Ovary (tissue), 3 donors: ENCODE measurements around the gene CHD5.
A peak's percentile ranks its signal among the peaks of the same experiment; 100 is the strongest.

ENCODE experiments used
- EP300 ChIP-seq: sonication (generic); formaldehyde crosslinking; IDR thresholded peaks from one replicate; pipeline ENCODE4 v1.6.1; 2017; ENCODE audit warnings: antibody characterized with exemption
- POLR2A ChIP-seq: fragments of 450-650 bp; IDR thresholded peaks from one replicate; pipeline ENCODE4 v1.6.1; 2017; ENCODE audit warnings: antibody characterized with exemption, mild to moderate bottlenecking, moderate library complexity
- TF ChIP-seq, protein P1 (sequence below), 3 donors: fragments of 450-650 bp in 2 of 3; fragments of 200-600 bp in 1 of 3; IDR thresholded peaks; one replicate each; pipeline versions ENCODE4 v1.5.1 to v1.8.0; 2016 to 2022; ENCODE audit warnings: antibody characterized with exemption in 3 of 3, mild to moderate bottlenecking in 1 of 3
- donor health status: DM: no; HTN: no; CAD: no.

DNA sequence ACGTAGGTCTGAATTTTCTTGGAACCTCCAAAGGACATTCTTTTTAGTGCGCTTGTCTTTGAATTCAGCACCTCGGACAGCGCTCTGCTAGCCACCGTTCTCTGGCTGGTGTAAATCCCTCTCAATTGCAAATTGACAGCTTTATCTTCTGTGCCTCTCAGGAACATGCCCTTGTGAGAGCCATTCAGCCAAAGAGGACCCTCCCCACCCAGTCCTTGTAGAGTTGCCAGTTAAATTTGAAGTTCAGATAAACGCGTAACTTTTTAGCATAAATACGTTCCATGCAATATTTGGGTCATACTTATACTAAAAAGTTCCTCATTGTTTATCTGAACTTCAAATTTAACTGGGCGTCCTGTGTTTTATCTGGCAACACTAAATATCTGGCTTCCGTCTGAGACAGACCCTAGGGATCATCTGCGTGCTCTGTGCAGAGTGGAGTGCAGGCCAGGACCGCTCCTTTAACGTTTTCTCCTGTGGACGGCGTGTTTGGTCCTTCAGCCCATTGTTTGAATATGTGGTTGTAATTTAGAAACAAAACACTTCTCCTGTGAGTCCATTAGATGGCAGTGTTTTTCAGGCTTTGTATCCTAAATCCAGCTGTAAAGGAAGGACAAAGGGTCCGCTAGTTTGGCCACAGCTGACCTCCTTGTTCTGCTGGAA is 127.4 kb downstream of the CHD5 start:
- TF ChIP-seq, protein P1, sequence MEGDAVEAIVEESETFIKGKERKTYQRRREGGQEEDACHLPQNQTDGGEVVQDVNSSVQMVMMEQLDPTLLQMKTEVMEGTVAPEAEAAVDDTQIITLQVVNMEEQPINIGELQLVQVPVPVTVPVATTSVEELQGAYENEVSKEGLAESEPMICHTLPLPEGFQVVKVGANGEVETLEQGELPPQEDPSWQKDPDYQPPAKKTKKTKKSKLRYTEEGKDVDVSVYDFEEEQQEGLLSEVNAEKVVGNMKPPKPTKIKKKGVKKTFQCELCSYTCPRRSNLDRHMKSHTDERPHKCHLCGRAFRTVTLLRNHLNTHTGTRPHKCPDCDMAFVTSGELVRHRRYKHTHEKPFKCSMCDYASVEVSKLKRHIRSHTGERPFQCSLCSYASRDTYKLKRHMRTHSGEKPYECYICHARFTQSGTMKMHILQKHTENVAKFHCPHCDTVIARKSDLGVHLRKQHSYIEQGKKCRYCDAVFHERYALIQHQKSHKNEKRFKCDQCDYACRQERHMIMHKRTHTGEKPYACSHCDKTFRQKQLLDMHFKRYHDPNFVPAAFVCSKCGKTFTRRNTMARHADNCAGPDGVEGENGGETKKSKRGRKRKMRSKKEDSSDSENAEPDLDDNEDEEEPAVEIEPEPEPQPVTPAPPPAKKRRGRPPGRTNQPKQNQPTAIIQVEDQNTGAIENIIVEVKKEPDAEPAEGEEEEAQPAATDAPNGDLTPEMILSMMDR (IDR thresholded peaks at IDR 0.05): peak in 1 of 3 donors; percentile 29
- no peak for TF ChIP-seq POLR2A
- TF ChIP-seq EP300: no peak
